Measurements from ENCODE around the gene COX8C.

Gene COX8C, protein sequence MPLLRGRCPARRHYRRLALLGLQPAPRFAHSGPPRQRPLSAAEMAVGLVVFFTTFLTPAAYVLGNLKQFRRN

DNA sequence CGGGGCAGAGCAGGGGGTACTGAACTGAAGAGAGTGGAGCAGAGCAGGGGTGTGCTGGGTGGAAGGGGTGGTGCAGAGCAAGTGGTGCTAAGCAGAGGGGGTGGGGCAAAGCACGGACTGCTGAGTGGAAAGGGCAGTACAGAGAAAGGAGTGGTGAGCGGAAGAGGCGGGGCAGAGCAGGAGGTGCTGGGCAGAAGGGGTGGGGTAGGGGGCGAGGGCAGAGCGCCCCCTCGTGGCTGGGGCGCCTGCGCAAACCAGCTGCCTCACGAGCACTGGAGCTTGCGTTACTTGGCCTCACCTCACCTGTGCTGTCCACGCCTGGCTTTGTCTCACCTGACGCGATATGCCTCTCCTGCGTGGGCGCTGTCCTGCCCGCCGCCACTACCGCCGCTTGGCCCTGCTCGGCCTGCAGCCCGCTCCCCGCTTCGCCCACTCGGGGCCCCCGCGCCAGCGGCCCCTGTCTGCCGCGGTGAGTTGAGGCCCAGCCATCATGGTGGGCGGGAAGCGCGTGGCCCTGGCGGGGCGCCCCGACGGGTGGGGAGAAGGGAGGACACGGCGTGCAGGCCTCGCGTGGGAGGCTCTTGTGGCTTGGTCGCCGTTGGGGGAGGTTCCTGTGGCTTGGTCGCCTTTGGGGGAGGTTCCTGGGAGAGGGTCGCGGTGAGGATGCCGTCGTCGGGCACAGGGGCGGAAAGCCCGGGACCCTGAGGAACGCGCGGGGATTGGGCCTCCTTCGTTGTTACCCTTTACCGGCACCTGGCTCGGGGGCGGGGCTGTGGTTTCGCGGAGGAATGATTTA lies at the start of gene COX8C:
COX8C (plus strand) TSS at position 257 of the 796 bp plus-strand sequence; CDS start at position 344, 87 bp downstream.
- no peak for DNase-seq

DNA sequence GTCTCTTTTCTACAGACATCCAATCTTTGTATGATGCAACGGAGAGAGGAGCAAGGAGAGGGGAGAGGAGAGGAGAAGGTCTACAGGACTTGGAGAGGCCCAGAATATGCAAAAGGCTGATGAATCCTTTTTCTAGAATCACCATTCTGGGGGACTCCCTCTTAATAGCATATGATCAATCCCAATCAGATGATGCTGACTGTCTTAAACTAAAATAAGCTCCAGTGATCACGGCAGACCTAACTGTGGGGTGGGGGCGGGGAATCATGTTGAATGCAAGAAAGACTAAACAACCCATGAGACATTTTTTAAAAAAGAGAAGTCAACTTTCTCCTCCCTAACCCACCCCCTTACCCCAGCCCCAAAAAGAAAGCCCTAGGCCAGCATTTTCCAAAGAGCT lies 47.6 kb upstream of the COX8C start:
- DNase-seq: peak; percentile 53

DNA sequence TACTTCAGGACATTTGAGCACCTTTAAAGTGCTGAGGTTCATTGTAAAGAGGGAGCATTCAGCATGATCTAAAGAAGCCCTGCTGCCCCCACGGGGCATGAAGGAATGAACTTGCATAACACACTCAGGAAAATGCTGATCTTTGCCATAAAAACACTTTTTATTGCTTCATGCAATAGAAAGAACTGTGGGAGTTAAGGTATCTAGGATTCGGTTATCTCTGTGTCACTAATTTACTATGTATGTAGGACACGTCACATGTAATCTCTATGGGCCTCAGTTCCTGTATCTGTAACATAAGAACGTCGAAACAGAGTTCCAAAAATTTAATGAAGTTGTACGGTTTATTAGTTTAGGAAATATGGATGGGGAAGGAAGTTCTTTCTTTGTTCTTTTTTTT lies 47.1 kb upstream of the COX8C start:
- peak; percentile 17 for DNase-seq

DNA sequence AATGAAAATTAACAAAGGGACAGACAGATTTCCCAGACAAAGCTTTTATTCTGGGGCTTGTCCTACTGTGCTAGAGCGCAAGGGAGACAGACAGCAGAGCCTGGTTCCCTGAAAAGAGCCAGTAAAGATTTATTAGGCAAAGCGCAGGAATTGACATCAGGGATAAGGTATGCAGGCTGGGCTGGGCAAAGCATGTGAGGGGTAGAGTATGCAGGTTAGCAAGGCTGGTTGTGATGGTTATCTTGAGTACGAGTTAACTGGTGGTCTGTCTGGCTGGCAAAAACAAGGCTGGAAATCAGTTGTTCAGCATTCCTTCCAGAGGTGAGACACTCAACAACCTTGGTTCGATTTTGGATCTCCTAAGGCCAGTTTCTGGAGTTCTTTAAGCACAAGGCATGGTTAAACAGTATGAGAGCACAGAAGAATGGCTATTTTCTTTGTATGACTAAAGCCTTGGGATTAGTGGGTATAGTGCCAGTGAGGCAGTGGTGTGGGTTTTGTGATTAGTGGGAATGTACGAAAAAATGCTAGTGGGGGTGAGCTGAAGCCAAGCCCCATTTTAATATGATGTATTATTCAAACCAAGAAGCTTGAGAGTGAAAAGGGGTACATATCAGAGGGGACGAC lies 45.0 kb upstream of the COX8C start:
- no peak for DNase-seq

DNA sequence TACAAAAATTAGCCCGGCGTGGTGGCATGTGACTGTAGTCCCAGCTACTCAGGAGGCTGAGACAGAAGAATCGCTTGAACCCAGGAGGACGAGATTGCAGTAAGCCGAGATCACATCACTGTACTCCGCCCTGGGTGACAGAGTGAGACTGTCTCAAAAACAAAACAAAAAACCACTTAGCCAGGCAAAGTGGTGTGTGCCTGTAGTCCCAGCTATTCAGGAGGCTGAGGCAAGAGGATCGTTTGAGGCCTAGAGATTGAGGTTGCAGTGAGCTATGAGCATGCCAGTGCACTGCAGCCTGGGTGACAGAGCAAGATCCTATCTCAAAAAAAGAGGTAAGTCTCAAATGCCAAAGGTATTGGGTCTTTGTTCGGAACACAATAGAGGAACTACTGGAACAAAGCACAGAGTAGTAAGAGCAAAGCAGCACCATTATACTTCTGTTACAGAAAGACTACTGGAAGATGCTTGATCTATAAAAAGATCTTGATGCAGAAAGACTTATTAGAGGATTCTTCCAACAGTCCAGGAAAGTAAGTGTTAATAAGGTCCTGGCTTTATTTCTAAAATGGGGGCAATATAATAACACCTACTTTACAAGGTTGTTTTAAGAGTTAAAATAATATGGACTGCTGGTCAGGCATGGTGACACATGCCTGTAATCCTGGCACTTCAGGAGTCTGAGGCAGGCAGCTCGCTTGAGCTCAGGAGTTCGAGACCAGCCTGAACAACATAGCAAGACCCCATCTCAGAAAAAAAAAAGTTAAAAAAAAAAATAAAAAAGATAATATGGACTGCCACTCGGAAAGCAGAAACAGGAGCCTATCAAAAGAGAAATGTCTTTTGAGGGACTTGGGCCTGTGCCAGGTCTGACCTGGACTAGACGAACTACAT lies 44.0 kb upstream of the COX8C start:
- no peak for DNase-seq

DNA sequence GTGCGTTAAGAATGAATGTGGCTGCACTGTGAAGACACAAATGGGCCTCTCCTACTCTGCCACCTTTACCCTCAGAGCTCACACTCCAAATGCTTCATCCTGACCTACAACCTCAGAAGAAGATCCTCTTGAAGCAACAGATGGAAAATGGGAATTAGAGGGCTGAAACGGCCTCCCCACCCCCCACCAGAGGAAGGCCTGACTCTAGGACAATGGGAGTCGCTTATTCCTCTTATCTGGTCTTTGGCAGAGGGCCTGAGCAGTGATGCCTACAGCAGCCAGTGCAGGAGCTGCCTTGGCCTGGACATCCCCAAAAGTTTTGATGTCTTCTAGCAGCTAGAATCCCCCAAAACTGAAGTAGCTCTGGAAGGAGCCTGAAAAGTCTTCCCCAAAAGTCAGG lies 43.3 kb upstream of the COX8C start:
- no peak for DNase-seq

DNA sequence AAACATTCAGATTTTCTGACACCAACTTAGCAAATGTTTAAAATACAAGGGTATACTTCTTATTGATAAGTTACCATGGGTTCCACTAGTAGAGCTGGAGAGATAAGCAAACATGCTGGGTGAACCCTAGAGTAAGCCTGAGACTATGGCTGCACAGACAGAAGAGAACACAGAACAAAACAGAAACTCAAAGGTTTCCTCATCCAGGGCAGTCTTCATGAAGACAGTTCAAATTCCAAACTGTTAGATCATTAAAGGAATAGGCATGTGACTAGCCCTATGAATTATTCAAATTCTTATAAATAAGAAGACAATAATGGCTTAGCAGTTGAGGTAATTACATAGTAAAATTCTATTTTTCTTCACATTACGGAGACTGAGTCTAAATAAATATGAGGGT lies 42.2 kb upstream of the COX8C start:
- DNase-seq: peak; percentile 66

DNA sequence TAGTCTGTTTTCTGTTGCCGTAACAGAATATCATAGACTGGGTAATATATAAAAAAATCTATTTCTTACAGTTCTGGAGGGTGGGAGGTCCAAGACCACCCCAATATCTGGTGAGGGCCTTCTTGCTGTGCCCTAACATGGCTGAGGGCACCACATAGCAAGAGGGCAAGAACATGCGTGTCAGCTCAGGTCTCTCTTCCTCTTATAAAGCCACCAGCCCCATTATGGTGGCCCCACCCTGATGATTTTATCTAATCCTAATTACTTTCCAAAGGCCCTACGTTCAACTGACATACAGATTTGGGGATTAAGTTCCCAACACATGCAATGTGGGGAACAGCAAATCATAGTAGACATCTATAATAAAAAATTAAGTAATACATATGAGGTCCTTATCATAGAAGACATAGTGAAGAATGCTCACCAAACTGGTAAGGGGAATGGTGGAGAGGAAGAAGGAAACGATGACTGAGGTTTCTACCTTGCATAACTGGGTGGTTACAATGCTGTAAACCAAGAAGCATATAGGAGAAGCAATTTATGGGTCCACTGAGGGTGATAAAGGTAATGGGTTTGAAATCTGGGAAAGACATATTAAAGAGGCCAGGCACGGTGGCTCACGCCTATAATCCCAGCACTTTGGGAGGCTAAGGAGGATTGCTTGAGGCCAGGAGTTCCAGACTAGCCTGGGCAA lies 41.1 kb upstream of the COX8C start:
- peak; percentile 63 for DNase-seq

DNA sequence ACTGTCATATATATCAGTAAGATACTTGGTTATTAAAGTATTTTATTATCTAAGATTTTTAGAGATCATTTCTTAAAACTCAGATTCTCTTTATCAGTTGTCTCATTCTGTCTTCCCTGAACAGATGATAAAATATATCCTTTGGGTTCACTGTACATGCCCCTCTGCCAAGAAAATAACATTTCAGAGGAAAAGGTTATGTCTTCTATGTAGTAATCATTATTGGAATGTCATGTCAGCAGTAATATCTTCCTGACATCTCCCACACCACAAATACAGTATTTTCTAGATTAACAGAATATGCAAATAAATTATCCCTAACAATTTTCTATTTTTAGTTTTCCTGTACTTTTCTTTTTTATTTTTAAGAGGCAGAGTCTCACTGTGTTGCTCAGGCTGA lies 40.2 kb upstream of the COX8C start:
- no peak for DNase-seq

DNA sequence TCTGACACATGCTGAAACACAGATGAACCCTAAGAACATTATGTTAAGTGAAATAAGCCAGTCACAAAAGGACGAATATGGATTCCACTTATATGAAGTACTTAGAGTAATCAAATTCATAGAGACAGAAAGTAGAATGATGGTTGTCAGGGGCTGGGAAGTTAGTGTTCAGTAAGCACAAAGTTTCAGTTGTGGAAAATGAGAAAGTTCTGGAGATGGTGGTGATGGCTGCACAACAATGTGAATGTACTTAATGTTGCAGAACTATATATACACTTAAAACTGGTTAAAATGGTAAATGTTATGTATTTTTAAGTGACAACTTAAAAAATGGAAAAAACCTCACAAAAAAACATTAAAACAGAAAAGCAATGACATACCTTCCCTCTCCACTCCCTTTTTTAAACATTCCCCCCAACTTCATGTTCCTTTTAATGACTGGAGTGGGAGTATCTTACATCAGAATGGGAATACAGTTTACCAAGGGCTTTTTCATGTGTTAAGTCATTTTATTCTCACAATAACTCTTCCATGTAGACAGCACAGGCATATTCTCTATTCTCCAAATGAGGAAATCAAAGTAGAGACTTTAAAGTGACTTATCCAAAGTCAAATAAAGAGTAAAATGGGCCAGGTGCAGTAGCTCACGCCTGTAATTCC lies 38.2 kb upstream of the COX8C start:
- peak; percentile 55 for DNase-seq

DNA sequence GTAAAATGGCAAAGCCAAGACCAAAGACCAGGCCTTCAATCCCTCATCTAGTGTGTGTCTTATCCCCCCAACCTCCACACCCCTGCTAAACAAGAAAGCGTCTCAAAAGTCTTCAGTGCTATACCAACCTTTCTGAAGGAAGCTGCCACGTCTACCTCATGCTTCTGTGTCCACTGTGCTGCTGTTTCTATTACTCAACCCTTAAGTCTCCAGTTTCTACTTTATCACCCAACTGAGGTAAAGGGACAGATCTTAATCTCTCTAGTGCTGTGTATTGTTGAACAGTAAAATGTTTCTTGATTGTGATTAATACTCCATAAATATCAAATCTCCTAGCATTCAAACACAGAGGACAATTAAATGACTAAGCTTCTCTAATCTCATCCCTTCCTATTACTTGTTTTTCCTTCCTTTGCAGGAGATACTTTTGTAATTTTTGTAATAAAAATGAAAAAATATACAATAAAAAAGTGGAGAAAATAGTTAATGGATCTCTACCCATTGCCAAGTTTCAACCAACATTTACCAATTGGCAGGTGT lies 37.5 kb upstream of the COX8C start:
- no peak for DNase-seq

DNA sequence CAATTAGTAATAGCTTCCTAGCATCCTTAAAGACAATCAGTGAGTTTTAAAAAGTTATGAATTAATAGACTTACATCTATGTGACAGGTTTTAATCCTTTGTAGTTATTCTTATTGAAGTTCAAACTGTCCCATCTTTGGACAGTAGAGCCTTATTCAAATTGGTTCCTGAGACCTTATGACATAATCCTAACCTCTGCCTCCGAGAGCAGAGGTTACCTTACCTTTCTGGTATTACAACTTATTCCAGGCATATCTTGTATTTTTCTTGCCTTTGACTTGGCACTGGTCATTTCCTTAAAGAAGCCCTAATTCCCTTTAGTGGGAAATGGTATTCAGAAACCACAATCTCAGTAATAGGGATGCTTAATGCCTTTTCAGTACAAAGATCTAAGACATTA lies 35.9 kb upstream of the COX8C start:
- no peak for DNase-seq

DNA sequence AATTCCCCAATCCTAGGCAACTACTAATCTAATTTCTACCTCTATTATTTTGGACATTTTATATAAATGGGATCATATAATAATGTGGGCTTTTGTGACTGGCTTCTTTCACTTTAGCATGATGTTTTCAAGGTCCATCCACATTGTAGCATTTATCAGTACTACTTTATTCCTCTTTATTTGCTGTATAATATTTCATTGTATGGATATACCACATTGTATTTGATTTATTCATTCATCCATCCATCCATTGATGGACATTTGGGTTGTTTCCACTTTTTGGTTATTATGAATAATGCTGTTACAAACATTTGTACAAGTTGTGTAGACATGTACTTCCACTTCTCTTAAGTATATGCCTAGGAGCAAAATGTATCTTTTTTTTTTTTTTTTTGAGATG lies 31.4 kb upstream of the COX8C start:
- DNase-seq: no peak

DNA sequence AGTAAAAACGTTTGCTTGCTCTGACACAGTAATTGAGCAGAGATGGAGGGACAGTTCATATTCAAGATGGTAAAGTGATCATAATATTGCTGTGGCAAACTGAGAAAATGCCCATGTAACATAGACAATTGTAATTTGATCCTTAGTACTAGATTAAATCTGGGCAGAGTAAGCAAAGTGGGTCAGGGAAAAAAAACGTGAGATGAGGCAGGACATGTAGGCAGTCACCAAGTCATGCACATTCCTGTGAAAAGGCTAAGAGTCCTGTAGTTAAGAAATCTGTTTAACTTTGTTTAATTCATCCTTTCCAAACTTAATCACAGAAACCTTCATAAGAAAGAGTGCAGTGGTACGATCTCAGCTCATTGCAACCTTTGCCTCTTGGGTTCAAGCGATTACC lies 30.3 kb upstream of the COX8C start:
- DNase-seq: no peak

DNA sequence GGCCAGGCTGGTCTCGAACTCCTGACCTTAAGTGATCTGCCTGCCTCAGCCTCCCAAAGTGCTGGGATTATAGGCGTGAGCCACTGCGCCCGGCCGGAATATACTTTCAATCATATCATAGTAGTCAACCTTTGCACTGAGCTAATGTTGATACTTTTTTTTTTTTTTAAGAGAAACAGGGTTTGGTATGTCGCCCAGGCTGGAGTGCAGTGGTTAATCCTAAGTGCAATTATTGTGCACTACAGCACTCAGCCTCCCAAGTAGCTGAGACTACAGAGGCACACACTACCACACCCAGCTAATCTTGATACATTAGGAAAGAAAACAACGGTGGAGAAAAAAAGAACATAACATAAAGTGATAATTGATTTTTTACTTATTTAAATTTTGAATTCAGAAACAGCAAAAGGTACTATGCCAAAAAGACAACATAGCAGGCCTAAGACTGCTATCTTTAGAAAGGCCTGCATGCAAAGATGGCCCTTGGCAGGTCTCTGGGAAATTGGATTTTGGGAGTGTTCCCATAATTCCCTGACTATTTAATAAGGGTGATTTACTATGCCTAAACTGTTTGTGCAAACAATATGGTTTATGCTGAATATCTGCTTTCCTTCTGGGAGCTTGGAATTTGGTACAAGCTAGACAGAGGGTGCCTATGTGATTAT lies 29.6 kb upstream of the COX8C start:
- no peak for DNase-seq

DNA sequence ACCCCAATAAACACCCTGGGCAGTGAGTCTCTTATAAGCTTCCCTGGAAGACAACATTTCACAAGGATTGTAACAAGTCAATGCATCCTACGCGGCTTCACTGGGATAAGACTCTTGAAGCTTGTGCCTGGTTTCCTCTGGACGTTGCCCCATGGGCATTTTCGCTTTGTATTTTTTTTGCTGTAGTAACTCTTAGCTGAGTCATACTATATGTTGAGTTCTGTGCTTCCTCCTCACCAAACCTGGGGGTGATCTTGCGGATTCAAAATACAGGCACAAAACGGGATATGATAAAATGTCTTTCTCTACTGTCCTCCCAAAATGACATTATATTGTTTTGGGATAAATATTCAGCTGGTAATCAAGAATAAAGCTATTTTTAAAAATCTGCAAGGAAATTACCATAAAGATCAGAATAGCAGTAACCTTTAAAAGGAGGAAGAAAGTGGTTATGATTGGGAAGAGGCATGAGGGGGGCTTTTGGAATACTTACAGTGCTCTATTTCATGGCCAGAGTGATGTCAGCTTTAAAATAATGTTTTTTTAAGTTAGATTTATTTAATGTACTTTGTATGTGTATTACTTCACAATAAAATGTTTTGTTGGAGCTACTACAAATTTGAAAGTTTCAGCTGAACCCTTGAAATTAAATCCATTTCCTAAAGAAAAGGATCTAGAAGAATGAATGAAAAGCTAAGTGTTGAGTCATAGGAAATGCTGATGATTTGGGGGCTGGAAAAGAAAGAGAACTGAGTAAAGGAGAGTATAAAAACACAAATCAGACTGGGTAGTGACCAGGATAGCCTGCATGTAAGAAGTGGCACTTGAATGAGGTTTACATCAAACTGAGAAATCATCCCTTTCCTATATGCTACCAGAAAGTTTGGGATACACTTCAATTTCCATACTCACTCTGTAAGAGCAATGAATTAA lies 28.8 kb upstream of the COX8C start:
- peak; percentile 92 for DNase-seq

DNA sequence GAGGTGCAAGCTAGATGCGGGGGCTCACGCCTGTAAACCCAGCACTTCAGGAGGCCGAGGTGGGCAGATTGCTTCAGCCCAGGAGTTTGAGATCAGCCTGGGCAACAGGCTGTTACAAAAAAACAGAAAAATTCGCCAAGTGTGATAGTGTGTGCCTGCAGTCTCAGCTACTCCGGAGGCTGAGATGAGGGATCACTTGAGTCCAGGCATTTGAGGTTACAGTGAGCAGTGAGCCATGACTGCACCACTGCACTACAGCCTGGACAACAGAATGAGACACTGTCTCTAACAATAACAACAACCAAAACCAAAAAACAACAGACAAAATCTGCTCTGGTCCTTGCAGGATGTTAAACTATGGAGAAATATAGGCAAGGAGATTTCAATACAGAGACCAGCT lies 28.1 kb upstream of the COX8C start:
- DNase-seq: no peak

DNA sequence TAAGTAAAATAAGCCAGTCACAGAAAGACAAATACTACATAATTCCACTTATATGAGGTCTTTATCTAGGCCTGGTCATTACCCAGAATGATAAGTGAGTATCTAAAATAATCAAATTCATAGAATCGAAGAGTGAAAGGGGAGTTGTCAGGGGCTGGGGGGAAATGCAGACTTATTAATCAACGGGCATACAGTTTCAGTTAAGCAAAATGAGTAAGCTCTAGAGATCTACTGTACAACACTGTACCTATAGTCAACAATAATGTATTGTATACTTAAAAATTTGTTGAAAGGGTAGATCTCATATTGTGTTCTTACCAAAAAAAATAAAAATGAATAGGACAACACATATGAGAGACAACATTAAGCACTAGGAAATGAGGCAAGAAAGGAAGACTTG lies 27.5 kb upstream of the COX8C start:
- no peak for DNase-seq

DNA sequence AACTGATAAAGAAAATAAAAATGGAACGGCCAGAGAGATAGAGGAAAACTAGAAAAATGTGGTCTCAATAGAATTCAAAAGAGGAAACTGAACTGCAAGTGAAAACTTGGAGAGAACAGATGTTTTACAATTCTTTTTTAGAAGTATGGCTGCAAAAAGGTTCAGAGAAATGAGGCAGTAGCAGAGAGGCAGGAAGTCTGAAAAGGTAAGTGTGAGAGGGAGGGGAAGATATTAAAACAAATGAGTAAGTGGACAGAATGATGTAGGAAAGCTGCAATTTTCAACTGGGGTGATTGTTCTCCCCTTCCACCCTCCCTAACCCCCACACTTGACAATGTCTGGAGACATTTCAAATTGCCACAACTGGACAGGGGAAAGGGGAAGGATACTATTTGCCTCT lies 27.0 kb upstream of the COX8C start:
- peak; percentile 11 for DNase-seq

DNA sequence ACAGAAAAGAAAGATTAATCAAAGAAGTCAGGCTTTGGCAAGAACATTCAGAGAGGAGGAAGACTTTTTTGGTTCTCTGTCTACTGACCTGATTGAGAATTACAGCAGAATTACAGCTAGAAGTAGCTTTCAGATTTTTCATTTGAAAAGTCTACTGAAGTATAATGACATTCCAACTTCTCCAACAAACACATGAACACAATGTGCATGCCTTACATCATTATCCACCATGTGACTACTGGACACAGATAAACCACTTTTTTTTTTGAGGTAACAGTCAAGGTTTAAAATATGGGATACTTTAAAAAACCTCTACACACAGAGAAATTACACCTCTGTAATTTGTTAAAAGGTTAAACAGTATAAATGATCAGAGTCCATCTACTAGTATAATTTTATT lies 26.5 kb upstream of the COX8C start:
- DNase-seq: peak; percentile 23
